GM12875 (cell line): ENCODE measurements around the gene EXOC6B.

ENCODE experiments used
- H3K4me3 ChIP-seq: one replicate; pipeline ENCODE4 v1.5.1; 2011; ENCODE audit warnings: low read depth, low read length, control low read depth
- CTCF ChIP-seq: IDR thresholded peaks from 2 replicates; pipeline ENCODE4 v1.5.1; 2011; ENCODE audit warnings: low read depth, mild to moderate bottlenecking, control low read depth, inconsistent platforms, low read length, moderate library complexity, borderline replicate concordance; ENCODE audit not compliant: insufficient read depth

EXOC6B gene

DNA sequence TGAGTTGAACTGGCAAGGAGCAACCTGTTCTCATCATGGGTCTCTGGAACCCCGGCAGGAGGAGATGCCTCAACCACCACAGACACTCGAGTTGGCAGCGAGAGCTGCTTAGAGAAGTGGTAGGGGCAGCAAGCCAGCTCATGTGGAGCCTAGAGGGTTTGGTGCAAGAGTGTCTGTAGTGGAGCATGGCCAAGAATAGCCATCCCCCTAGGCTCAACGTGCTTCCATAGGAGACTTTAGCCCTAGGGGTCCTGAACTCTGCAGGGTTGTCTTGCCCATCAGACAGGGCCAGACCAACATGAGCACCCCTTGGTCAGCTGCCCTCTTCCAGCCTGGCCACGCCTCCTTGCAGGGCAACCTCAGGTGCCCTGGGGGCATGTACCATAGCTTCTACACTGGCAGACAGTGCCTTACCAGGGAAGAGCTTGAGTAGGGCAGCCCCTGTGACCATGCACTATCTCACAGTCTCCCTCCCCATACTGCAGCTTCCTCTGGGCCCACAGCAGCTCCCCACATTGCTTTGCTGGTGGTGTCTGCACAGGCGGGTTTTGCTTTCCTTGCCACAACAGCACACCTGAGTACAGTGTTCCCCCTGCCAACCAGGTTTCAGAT is 187.1 kb downstream of the EXOC6B start:
- H3K4me3 ChIP-seq, result no peak overlapping the region
- no peak for TF ChIP-seq CTCF

- TF ChIP-seq CTCF, result no peak
- no peak overlapping the region for H3K4me3 ChIP-seq
Observed at GRCh38 chr2:72636210-72636609, 189.6 kb downstream of the EXOC6B start.

DNA sequence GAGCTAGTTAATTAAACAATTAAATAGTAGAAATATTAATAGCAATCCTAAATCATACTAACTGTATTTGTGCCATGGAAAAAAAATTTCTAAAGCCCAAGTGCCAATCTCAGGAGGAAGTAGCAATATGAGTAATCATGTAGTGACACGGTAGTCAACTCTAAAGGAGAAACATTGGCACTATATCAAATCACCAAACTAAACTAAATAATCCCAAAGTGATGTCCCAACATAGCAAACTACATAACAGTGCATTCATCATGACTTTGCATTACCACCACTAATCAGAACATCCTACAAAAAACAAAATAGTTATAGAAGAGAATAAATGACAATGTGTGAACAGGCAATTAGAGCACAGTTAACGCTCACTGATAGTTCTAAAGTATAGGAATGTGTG is 195.1 kb downstream of the EXOC6B start:
- no peak overlapping the region for H3K4me3 ChIP-seq
- no peak for TF ChIP-seq CTCF

- TF ChIP-seq CTCF, result no peak
- no peak overlapping the region for H3K4me3 ChIP-seq
Observed at GRCh38 chr2:72629062-72629461, 196.8 kb downstream of the EXOC6B start.

DNA sequence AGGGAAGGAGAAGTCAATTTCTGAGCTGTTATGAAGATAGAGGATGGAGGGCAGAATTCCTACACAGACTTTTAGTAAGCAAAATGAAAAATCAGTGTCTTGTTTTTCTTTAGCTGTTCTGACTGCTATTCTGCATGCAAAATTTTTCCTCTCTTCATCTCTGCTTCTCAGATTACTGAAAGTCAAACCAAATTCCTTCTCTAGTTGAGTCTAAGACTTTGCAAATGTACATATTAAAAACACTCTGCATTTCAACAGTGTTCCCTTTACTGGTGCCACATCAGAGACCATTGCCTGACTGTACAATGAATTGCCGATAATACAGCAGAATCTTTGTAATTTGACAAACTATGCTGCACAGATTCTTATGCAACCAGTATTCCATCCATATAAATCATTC is 198.8 kb downstream of the EXOC6B start:
- no peak for TF ChIP-seq CTCF
- H3K4me3 ChIP-seq, result no peak overlapping the region

- no peak overlapping the region for H3K4me3 ChIP-seq
- TF ChIP-seq CTCF, result no peak
Observed at GRCh38 chr2:72625366-72625765, 200.5 kb downstream of the EXOC6B start.

DNA sequence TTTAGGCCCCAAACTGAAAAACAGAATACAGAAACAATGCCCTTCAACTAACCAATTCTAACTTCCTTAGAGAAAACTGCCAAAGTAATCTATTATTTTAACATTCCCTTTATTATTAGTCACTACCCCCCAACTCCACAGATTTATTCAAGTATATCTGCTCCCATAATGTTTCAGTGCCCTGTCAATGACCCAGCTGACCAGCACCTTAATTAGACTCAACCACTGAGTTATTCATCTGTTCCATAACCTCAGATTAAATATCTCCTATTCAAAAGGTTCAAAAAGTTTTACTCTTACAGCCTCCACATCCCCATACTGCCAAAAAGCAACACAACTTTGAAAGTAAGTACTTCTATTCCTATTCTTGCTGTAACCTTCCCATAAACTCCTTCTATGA is 202.4 kb downstream of the EXOC6B start:
- TF ChIP-seq CTCF, result no peak
- no peak overlapping the region for H3K4me3 ChIP-seq
